GF-D8 (cell line): ENCODE measurements around the gene PLPP1.

Source experiments
- DNase-seq: peaks from one replicate; lab custom pipeline; 2025; lab: John Stamatoyannopoulos, UW

PLPP1 gene

GRCh38 chr5:55407059-55407684 is 127.6 kb downstream of the PLPP1 start:
- DNase-seq: no peak

- DNase-seq: no peak
Measured at GRCh38 chr5:55406292-55406691, 128.5 kb downstream of the PLPP1 start.

DNA sequence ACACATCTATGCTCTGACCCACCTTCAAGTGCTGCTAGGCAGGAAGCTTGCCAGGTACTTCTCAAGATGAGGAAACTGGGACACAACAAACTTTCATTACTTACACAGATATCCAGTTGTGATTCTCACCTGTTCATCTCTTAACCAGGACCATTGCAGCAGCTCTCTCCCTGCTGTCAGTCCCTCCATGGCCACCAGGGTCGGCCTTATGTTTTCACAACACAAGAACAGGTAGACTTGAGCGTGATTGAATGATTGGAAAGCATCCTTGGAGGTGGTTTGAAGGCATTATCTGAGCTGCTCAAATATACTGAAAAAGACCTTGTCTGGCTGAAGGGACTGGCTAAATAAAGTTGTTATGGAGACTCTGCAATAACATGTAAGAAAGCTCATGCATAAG is 132.6 kb downstream of the PLPP1 start:
- no peak for DNase-seq

- no peak for DNase-seq
Measured at GRCh38 chr5:55393501-55394175, 141.1 kb downstream of the PLPP1 start.

- DNase-seq: no peak
Measured at GRCh38 chr5:55392669-55393068, 142.1 kb downstream of the PLPP1 start.

DNA sequence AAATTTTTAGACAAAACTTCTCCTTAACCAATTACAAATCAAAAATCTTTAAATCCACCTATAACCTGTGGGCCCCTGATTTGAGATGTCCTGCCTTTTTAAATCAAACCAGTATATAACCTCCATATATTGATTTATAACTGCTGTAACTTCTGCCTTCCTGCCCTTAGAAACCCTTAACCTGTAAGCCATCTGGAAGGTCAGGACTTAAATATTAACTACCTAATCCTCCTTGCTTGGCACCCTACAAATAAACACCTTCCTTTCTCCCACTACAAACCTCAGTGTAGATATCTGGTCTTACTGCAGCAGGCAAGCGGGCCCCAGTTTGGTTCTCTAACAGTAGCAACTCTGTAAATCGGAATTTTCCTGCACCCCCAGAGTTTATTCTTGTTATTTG is 143.1 kb downstream of the PLPP1 start:
- no peak for DNase-seq

- no peak for DNase-seq
Measured at GRCh38 chr5:55387865-55388264, 146.9 kb downstream of the PLPP1 start.

- DNase-seq: no peak
Measured at GRCh38 chr5:55386356-55386755, 148.4 kb downstream of the PLPP1 start.

DNA sequence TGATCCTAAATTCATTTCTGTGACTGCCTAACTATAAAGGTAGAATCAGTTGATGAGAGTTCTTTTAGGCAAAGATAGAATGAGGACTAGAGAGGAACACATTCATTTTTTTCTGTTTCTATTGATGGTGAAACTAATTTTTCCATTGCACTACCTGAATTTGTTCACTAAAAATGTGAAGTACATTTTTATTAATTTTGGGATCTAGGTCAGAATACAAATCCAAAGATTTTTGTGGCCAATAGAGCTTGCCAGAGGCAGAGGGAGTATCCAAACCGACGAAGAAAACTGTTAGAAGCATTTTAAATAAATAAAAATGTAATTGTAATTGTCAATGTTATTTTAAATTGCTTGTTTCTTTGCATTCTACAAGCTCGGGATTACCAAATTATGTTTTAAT is 148.9 kb downstream of the PLPP1 start:
- DNase-seq: no peak

GRCh38 chr5:55385227-55385626 is 149.5 kb downstream of the PLPP1 start:
- DNase-seq: no peak

- DNase-seq: no peak
Measured at GRCh38 chr5:55384072-55384471, 150.7 kb downstream of the PLPP1 start.

DNA sequence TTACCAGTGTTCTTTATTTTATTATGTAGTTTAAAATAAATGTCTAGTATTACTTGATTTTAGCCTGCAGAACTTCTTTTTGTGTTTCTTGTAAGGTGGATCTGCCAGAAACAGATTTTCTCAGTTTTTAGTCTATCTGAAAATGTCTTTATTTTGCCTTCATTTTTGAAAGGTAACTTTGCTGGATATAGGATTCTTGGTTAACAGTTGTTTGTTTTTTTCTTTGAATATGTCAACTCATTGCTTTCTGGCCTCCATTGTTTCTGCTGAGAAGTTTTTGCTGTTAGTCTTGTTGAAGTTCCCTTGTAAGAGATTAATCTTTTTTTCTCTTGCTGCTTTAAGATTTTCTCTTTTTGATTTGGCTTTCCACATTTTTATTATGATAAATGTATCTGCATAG is 151.5 kb downstream of the PLPP1 start:
- DNase-seq: no peak

GRCh38 chr5:55377810-55378209 is 157.0 kb downstream of the PLPP1 start:
- DNase-seq: no peak
